GM10266 (cell line): Measurements from ENCODE around the gene BAIAP2L2.

Source experiments
- DNase-seq: peaks from one replicate; pipeline ENCODE4 v3.0.0; 2012; ENCODE audit errors: extremely low spot score
- CTCF ChIP-seq: IDR thresholded peaks from 2 replicates; pipeline ENCODE4 v1.5.1; 2012; ENCODE audit warnings: mild to moderate bottlenecking, low read depth; ENCODE audit not compliant: control insufficient read depth, insufficient read depth; ENCODE audit errors: missing control alignments

The BAIAP2L2 gene

DNA sequence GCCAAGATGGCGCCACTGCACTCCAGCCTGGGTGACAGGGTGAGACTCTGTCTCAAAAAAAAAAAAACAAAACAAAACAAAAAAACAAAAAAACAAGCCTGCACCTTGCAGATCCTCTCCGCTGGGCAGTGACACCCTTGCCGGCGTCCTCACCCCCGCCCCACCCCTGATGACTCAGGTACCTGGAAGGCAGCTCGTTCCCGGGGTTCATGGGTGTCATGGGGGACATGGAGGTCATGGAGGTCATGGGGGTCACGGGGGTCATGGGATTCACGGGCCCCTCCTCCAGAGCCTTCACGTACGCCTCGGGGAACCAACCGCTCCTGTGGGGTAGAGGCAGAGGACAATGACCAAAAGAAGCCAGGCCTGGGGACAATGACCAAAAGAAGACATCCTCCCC lies 23.5 kb downstream of the BAIAP2L2 start:
- TF ChIP-seq CTCF, result no peak
- DNase-seq, result no peak

DNA sequence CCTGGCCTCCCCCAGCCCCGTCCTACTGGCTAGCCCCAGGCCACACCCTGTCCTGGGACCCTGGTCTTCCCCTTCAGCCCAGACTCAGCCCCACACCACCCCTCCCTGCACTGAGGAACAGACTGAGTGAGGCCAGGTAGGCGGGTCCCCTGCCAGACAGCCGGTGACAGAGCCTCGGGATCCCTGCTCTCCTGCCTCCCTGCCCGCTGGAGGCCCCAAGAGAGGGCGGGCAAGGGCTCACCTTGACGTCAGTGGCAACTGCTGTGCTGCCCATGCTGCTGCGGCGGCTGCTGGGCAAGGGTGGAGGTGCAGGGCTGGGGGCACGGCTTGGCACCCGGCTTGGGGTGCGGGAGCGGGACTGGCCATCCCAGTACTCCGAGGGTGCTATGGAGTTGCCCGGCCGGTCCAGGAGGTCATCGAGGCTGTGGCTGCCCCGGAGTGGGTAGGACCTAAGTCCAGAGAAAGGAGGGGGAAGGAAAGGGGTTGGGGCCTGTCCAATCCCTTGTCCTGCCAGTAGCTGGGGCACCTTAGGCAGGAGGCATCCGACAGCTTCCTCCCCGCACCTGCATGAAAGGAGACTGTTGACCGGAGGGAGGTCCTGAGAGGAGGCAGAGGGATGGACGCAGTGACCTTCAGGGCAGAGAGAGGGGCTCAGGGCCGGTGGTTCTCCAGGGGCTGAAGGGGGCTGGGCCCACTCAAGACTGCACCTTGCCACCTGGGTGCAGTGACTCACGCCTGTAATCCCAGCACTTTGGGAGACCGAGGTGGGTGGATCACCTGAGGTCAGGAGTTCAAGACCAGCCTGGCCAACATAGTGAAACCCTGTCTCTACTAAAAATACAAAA lies 24.3 kb downstream of the BAIAP2L2 start:
- TF ChIP-seq CTCF, result no peak
- no peak for DNase-seq

- no peak for TF ChIP-seq CTCF
- DNase-seq, result no peak
Observed at GRCh38 chr22:38085501-38085900, 25.0 kb downstream of the BAIAP2L2 start.

- no peak for DNase-seq
- no peak for TF ChIP-seq CTCF
Observed at GRCh38 chr22:38085056-38085455, 25.4 kb downstream of the BAIAP2L2 start.

DNA sequence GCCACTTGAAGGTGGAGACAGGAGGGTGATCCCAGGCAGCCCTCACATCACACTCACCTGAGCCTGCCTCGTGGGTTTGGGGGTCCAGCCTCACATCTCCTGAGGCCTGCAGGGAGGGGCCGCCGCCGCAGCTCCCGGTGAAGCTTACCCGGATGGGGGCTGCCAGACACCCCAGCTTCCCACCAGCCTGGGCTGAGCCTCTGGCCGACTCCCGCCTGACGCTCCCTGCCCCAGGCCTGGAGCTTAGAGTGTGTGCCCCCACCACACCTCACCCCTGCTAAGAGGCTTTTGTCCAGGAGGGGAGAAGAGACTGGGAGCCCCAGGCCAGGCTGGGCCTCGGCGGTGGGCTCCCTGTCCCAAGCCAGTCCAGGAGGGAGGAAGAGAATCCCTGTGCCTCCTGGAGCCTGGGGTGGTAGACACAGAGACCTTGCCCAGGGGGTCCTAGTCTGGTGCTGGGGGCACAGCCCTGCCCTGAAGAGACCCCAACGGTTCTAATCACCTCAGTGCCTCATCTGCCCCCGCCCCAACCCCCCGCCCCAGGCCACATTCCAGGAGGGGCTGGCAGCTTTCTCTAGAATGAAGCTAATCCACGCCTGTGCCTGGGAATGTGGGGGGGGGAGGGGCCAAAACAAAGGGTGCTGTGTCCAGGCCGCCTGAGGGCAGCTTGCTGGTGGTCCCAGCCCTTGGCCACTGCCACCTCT lies 26.4 kb downstream of the BAIAP2L2 start, which contains the start of gene SLC16A8:
Gene SLC16A8 (minus strand): TSS at position 254 of the 701 bp plus-strand sequence. CDS start 1,311 bp downstream, outside the sequence.
- no peak for TF ChIP-seq CTCF
- DNase-seq, result no peak

- no peak for TF ChIP-seq CTCF
Observed at GRCh38 chr22:38082986-38083710, 27.3 kb downstream of the BAIAP2L2 start.

More at GRCh38 chr22:38082986-38083710, 27.3 kb downstream of the BAIAP2L2 start:
- DNase-seq, result no peak
